HCT116 (cell line): ENCODE results near the gene PAK1IP1.

Experiments
- EGR1 ChIP-seq: IDR thresholded peaks from 2 replicates; pipeline ENCODE4 v1.6.1; 2012; ENCODE audit warnings: low read depth
- POLR2A ChIP-seq: IDR thresholded peaks from 2 replicates; pipeline ENCODE4 v1.7.0; 2011; ENCODE audit warnings: borderline replicate concordance; ENCODE audit not compliant: insufficient read depth, insufficient read length; ENCODE audit errors: extremely low read depth
- RAD21 ChIP-seq: IDR thresholded peaks from 2 replicates; pipeline ENCODE4 v1.6.1; 2012; ENCODE audit warnings: low read depth, mild to moderate bottlenecking
- TF ChIP-seq, protein P1 (sequence below): IDR thresholded peaks from 2 replicates; pipeline ENCODE4 v1.6.1; 2011; ENCODE audit warnings: mild to moderate bottlenecking, low read length, moderate library complexity; ENCODE audit not compliant: insufficient replicate concordance; ENCODE audit errors: extremely low read depth
- TF ChIP-seq, protein P2 (sequence below), 3 experiments: fragments of 200-600 bp in 1 of 3; sonication (generic) in 1 of 3; IDR thresholded peaks in 2 of 3; conservative IDR thresholded peaks in 1 of 3; 2 replicates each; pipeline ENCODE4 v1.5.1; 2012 to 2017; ENCODE audit warnings: low read depth in 2 of 3, low read length in 2 of 3, antibody characterized with exemption in 1 of 3, borderline replicate concordance in 1 of 3, control low read depth in 1 of 3, mild to moderate bottlenecking in 1 of 3, mixed read lengths in 1 of 3, mixed run types in 1 of 3, moderate library complexity in 1 of 3; ENCODE audit not compliant: insufficient read depth in 1 of 3

DNA sequence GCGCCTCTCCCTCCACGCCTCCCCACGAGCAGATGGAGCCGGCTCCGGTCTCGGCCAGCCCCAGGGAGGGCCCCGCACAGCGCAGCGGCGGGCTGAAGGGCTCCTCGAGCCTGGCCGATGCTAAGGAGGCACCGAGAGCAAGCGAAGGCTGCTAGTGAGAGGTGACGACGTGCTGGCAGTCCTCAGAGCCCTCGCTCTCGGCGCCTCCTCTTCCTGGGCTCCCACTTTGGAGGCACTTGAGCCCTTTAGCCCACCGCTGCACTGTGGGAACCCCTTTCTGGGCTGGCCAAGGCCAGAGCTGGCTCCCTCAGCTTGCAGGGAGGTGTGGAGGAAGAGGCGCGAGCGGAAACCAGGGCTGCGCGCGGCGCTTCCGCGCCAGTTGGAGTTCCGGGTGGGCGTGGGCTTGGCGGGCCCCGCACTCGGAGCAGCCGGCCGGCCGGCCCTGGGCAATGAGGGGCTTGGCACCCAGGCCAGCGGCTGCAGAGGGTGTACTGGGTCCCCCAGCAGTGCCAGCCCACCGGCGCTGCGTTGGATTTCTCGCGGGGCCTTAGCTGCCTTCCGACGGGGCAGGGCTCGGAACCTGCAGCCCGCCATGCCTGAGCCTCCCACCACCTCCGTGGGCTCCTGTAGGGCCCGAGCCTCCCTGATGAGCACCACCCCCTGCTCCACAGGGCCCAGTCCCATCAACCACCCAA is 25.6 kb downstream of the PAK1IP1 start:
- TF ChIP-seq POLR2A, result no peak
- TF ChIP-seq, protein P1, sequence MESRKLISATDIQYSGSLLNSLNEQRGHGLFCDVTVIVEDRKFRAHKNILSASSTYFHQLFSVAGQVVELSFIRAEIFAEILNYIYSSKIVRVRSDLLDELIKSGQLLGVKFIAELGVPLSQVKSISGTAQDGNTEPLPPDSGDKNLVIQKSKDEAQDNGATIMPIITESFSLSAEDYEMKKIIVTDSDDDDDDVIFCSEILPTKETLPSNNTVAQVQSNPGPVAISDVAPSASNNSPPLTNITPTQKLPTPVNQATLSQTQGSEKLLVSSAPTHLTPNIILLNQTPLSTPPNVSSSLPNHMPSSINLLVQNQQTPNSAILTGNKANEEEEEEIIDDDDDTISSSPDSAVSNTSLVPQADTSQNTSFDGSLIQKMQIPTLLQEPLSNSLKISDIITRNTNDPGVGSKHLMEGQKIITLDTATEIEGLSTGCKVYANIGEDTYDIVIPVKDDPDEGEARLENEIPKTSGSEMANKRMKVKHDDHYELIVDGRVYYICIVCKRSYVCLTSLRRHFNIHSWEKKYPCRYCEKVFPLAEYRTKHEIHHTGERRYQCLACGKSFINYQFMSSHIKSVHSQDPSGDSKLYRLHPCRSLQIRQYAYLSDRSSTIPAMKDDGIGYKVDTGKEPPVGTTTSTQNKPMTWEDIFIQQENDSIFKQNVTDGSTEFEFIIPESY, result no peak
- TF ChIP-seq EGR1, result no peak
- TF ChIP-seq, protein P2, sequence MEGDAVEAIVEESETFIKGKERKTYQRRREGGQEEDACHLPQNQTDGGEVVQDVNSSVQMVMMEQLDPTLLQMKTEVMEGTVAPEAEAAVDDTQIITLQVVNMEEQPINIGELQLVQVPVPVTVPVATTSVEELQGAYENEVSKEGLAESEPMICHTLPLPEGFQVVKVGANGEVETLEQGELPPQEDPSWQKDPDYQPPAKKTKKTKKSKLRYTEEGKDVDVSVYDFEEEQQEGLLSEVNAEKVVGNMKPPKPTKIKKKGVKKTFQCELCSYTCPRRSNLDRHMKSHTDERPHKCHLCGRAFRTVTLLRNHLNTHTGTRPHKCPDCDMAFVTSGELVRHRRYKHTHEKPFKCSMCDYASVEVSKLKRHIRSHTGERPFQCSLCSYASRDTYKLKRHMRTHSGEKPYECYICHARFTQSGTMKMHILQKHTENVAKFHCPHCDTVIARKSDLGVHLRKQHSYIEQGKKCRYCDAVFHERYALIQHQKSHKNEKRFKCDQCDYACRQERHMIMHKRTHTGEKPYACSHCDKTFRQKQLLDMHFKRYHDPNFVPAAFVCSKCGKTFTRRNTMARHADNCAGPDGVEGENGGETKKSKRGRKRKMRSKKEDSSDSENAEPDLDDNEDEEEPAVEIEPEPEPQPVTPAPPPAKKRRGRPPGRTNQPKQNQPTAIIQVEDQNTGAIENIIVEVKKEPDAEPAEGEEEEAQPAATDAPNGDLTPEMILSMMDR (IDR thresholded peaks at IDR 0.05 in 2 of 3, conservative IDR thresholded peaks at IDR 0.05 in 1 of 3; ENCODE audit: borderline replicate concordance in 1 of 3, insufficient read depth in 1 of 3, low read depth in 2 of 3, low read length in 2 of 3), result no peak
- no peak for TF ChIP-seq RAD21
